B cell (primary cell): ENCODE results near the gene SLC44A3. TPM values are rescaled to one million over a fixed set of nuclear protein-coding genes. Genes with fewer than 3 reads are reported as not detected.

Experiments used
- ATAC-seq: fragments of 200-7000 bp; cut with Tn5 transposase; one replicate; pipeline ENCODE4 v1.10.0; 2021; ENCODE audit warnings: low read depth, mild to moderate bottlenecking, moderate number of reproducible peaks, moderate library complexity
- CTCF ChIA-PET: fragments of 350-600 bp; sonication (Branson Sonifier 250); formaldehyde crosslinking; loops from one replicate; lab custom pipeline; 2021; ENCODE audit warnings: antibody characterized with exemption, inconsistent platforms; lab: Charles Lee
- POLR2A ChIA-PET: fragments of 350-600 bp; sonication (Branson Sonifier 250); formaldehyde crosslinking; loops from one replicate; lab custom pipeline; 2021; ENCODE audit warnings: antibody characterized with exemption; lab: Charles Lee
- DNase-seq: peaks from one replicate; pipeline ENCODE4 v3.0.0; 2013
- H2AFZ ChIP-seq: 2 replicates; pipeline ENCODE4 v1.6.1; 2012; ENCODE audit warnings: mild to moderate bottlenecking, low read depth, low read length; ENCODE audit not compliant: insufficient read depth, poor library complexity, severe bottlenecking
- H3K27ac ChIP-seq, 2 donors: 1 replicate in 1 of 2; 2 replicates in 1 of 2; pipeline ENCODE4 v1.5.1; 2012 to 2013; ENCODE audit warnings: low read length in 2 of 2, mild to moderate bottlenecking in 2 of 2, moderate library complexity in 1 of 2
- H3K27me3 ChIP-seq, 4 experiments: fragments of 200-600 bp in 1 of 4; sonication (generic) in 1 of 4; replicated peaks in 1 of 4; 1 replicate in 2 of 4; 2 replicates in 2 of 4; pipeline versions ENCODE4 v1.6.1 to v1.7.0; 2013 to 2016; ENCODE audit warnings: low read length in 3 of 4, mild to moderate bottlenecking in 2 of 4, mixed read lengths in 1 of 4, moderate library complexity in 1 of 4; ENCODE audit not compliant: insufficient read depth in 4 of 4, control insufficient read depth in 3 of 4; ENCODE audit errors: control extremely low read depth in 1 of 4
- H3K36me3 ChIP-seq, 2 experiments: replicated peaks in 1 of 2; 1 replicate in 1 of 2; 2 replicates in 1 of 2; pipeline versions ENCODE4 v1.6.1 to v1.7.1; 2013; ENCODE audit warnings: low read length in 1 of 2; ENCODE audit not compliant: insufficient read depth in 2 of 2, control insufficient read depth in 1 of 2; ENCODE audit errors: control extremely low read depth in 1 of 2, extremely low read depth in 1 of 2
- H3K4me1 ChIP-seq, 2 donors: fragments of 200-600 bp in 1 of 2; sonication (generic) in 1 of 2; 1 replicate in 1 of 2; 2 replicates in 1 of 2; pipeline versions ENCODE4 v1.5.1 to v1.6.1; 2013 to 2017; ENCODE audit warnings: low read length in 2 of 2; ENCODE audit not compliant: control insufficient read depth in 2 of 2, insufficient read depth in 2 of 2
- H3K4me2 ChIP-seq: replicated peaks from 2 replicates; pipeline ENCODE3; 2012; ENCODE audit warnings: mild to moderate bottlenecking, low read depth, low read length; ENCODE audit not compliant: poor library complexity, severe bottlenecking
- H3K4me3 ChIP-seq, 5 experiments: fragments of 200-600 bp in 1 of 5; sonication (generic) in 1 of 5; 1 replicate in 3 of 5; 2 replicates in 2 of 5; pipeline versions ENCODE4 v1.5.1 to v1.7.0; 2011 to 2016; ENCODE audit warnings: low read length in 4 of 5, mild to moderate bottlenecking in 4 of 5, low read depth in 2 of 5, control low read depth in 1 of 5, moderate library complexity in 1 of 5; ENCODE audit not compliant: insufficient read depth in 1 of 5; ENCODE audit errors: control extremely low read depth in 1 of 5, extremely low read depth in 1 of 5
- H3K79me2 ChIP-seq: fragments of 200-600 bp; sonication (generic); one replicate; pipeline ENCODE4 v1.6.0; 2016; ENCODE audit warnings: low read length; ENCODE audit not compliant: control insufficient read depth, insufficient read depth
- H3K9ac ChIP-seq: fragments of 200-600 bp; sonication (generic); 2 replicates; pipeline ENCODE4 v1.6.1; 2017; ENCODE audit warnings: mild to moderate bottlenecking, low read length, moderate library complexity
- H3K9me3 ChIP-seq, 3 donors: one replicate each; pipeline versions ENCODE4 v1.6.1 to v1.7.1; 2013; ENCODE audit warnings: low read length in 2 of 3; ENCODE audit not compliant: control insufficient read depth in 2 of 3, insufficient read depth in 1 of 3; ENCODE audit errors: control extremely low read depth in 1 of 3
- H4K20me1 ChIP-seq: 2 replicates; pipeline ENCODE4 v1.6.0; 2012; ENCODE audit warnings: mild to moderate bottlenecking, low read length; ENCODE audit not compliant: insufficient read depth, control insufficient read depth, poor library complexity, severe bottlenecking
- H3K27ac Mint-ChIP-seq: one replicate; pipeline ENCODE4 v1.8.0; 2021; ENCODE audit warnings: mixed read lengths
- H3K27me3 Mint-ChIP-seq: one replicate; pipeline ENCODE4 v1.8.0; 2021; ENCODE audit warnings: mixed read lengths
- H3K4me1 Mint-ChIP-seq: one replicate; pipeline ENCODE4 v1.8.0; 2021; ENCODE audit warnings: mixed read lengths
- H3K4me3 Mint-ChIP-seq: one replicate; pipeline ENCODE4 v1.8.0; 2021; ENCODE audit warnings: mixed read lengths
- H3K9me3 Mint-ChIP-seq: one replicate; pipeline ENCODE4 v1.8.0; 2022; ENCODE audit warnings: mixed read lengths; ENCODE audit not compliant: insufficient read depth
- EZH2 ChIP-seq: IDR thresholded peaks from 2 replicates; pipeline ENCODE4 v1.6.1; 2012; ENCODE audit warnings: borderline replicate concordance, low read depth, mild to moderate bottlenecking, moderate library complexity, low read length; ENCODE audit not compliant: insufficient read depth, poor library complexity, severe bottlenecking
- WGBS: methylation state at CpG from one replicate; pipeline ENCODE4 v1.1.5; 2013; ENCODE audit warnings: missing lambda C conversion rate; ENCODE audit not compliant: insufficient coverage; 5-methylcytosine and 5-hydroxymethylcytosine counted together
- intact Hi-C: fragments of 100-400 bp; cut with micrococcal nuclease; formaldehyde crosslinking; loops from one replicate; pipeline ENCODE4 v1.10.0; 2022
- polyA plus RNA-seq: library from polyadenylated mRNA; depleted of rRNA; stranded (reverse); fragments of >200 nt; gene quantifications from 2 replicates; pipeline ENCODE4 v1.2.3, GENCODE V29; 2012
- total RNA-seq, 2 donors: library from RNA; stranded (reverse); fragments of 120-200 nt in 1 of 2; gene quantifications; 1 replicate in 1 of 2; 2 replicates in 1 of 2; pipeline versions ENCODE4 v1.2.3 to v1.2.4, GENCODE V29; 2013 to 2022
- TF ChIP-seq, protein P1 (sequence below): fragments of 200-600 bp; IDR thresholded peaks from one replicate; pipeline ENCODE4 v1.8.0; 2022; ENCODE audit warnings: antibody characterized with exemption, mild to moderate bottlenecking

Gene SLC44A3
- total and polyA plus RNA-seq, 2 donors (not counting 1 experiment from before 2014, with no cell fraction given) = not detected

GRCh38 chr1:94863919-94864318, 43.8 kb downstream of the SLC44A3 start:
- H3K4me3 Mint-ChIP-seq = no peak overlapping the region
- intact Hi-C loops = no loop called here
- Histone ChIP-seq H3K27ac (no peak overlapping the region), H3K4me2 (no peak overlapping the region), H3K9ac (no peak overlapping the region), H3K79me2 (no peaks in the 10 kb centered on the region), H3K36me3 (no peaks in the 10 kb centered on the region), H3K9me3 (no peaks in the 10 kb centered on the region), H2AFZ (no peak overlapping the region), H3K4me3 (no peak overlapping the region), H3K4me1 (no peaks in the 10 kb centered on the region), H3K27me3 (peaks cover 0 to 5% (median 0%) of the 10 kb centered on the region in 4 experiments), H4K20me1 (no peaks in the 10 kb centered on the region)
- 87% methylated on average over 3 of the region's 4 CpGs for WGBS
- H3K4me1 Mint-ChIP-seq = no peaks in the 10 kb centered on the region
- POLR2A ChIA-PET = no interaction called here
- no peak overlapping the region for H3K27ac Mint-ChIP-seq
- TF ChIP-seq, protein P1, sequence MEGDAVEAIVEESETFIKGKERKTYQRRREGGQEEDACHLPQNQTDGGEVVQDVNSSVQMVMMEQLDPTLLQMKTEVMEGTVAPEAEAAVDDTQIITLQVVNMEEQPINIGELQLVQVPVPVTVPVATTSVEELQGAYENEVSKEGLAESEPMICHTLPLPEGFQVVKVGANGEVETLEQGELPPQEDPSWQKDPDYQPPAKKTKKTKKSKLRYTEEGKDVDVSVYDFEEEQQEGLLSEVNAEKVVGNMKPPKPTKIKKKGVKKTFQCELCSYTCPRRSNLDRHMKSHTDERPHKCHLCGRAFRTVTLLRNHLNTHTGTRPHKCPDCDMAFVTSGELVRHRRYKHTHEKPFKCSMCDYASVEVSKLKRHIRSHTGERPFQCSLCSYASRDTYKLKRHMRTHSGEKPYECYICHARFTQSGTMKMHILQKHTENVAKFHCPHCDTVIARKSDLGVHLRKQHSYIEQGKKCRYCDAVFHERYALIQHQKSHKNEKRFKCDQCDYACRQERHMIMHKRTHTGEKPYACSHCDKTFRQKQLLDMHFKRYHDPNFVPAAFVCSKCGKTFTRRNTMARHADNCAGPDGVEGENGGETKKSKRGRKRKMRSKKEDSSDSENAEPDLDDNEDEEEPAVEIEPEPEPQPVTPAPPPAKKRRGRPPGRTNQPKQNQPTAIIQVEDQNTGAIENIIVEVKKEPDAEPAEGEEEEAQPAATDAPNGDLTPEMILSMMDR = no peak
- TF ChIP-seq EZH2 = no peak
- H3K27me3 Mint-ChIP-seq = peaks cover 4% of the 10 kb centered on the region
- no peaks in the 10 kb centered on the region for H3K9me3 Mint-ChIP-seq
- CTCF ChIA-PET = interaction anchor here (1.1 to 5.7 kb wide), 3 partner anchors 9 to 180 kb away, joined by 4 to 38 read pairs (median 22); no protein-coding TSS in a partner anchor
- no peak for ATAC-seq
- no peak for DNase-seq

GRCh38 chr1:94864821-94865220, 44.7 kb downstream of the SLC44A3 start:
- Histone ChIP-seq H3K4me2 (no peak overlapping the region), H3K27me3 (peaks cover 0 to under 1% (median 0%) of the 10 kb centered on the region in 4 experiments), H4K20me1 (no peaks in the 10 kb centered on the region), H2AFZ (no peak overlapping the region), H3K79me2 (no peaks in the 10 kb centered on the region), H3K4me3 (no peak overlapping the region), H3K4me1 (no peaks in the 10 kb centered on the region), H3K9ac (no peak overlapping the region), H3K9me3 (no peaks in the 10 kb centered on the region), H3K36me3 (no peaks in the 10 kb centered on the region), H3K27ac (no peak overlapping the region)
- no peak for TF ChIP-seq EZH2
- TF ChIP-seq, protein P1 = no peak
- H3K4me3 Mint-ChIP-seq = no peak overlapping the region
- no peaks in the 10 kb centered on the region for H3K4me1 Mint-ChIP-seq
- H3K27ac Mint-ChIP-seq = no peak overlapping the region
- H3K27me3 Mint-ChIP-seq = no peaks in the 10 kb centered on the region
- H3K9me3 Mint-ChIP-seq = no peaks in the 10 kb centered on the region
- ChIA-PET POLR2A (no interaction called here), CTCF (interaction anchor here (1.3 to 5.7 kb wide), 3 partner anchors 8 to 179 kb away, joined by 4 to 38 read pairs (median 11); no protein-coding TSS in a partner anchor)
- no peak for DNase-seq
- intact Hi-C loops = no loop called here
- no peak for ATAC-seq
- 89% methylated on average over 3 of the region's 9 CpGs for WGBS
